ENCODE data around the gene FAM227B. TPM values are rescaled to one million over a fixed set of nuclear protein-coding genes. Genes with fewer than 3 reads are reported as not detected.

FAM227B gene
- total RNA-seq, 1 donor from 2014 or later, result 4.5 TPM

DNA sequence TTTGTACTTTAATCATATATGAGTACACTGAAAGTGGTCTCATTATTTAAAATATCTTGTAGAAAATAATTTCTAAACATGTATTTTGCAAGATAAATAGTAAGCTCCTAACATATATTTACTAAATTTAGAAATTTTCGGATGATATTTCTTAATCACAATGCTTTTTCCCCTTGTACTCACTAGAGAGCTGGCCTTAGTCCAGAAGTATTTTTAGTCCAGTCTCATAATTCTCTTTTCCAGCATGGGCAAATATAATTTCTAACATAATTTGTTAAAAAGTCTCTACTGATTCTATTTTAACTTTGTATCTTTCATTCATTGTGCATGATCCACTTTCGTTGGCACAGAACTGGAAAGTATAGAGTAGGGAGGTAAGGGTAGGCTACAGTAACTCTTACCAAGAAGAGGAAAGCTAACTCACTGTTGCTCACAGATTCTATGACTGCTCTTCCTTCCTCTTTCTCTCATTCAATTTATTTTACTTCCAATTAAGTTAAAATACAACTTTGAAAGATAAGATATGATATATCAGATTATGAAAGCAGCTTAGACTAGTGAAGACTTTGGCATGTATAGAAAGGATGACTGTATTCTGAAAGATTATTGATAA lies 158.3 kb downstream of the FAM227B start:
- DNase-seq (no peak), ATAC-seq (no peak)
- Histone ChIP-seq H3K4me3 (no peak overlapping the region), H3K27ac (no peak overlapping the region), H3K9me3 (no peaks in the 10 kb centered on the region), H3K27me3 (no peaks in the 10 kb centered on the region), H3K36me3 (no peaks in the 10 kb centered on the region), H3K4me1 (peaks cover 6% of the 10 kb centered on the region)
- intact Hi-C loops (cut with DNase I), result no loop called here
- TF ChIP-seq, protein P1, sequence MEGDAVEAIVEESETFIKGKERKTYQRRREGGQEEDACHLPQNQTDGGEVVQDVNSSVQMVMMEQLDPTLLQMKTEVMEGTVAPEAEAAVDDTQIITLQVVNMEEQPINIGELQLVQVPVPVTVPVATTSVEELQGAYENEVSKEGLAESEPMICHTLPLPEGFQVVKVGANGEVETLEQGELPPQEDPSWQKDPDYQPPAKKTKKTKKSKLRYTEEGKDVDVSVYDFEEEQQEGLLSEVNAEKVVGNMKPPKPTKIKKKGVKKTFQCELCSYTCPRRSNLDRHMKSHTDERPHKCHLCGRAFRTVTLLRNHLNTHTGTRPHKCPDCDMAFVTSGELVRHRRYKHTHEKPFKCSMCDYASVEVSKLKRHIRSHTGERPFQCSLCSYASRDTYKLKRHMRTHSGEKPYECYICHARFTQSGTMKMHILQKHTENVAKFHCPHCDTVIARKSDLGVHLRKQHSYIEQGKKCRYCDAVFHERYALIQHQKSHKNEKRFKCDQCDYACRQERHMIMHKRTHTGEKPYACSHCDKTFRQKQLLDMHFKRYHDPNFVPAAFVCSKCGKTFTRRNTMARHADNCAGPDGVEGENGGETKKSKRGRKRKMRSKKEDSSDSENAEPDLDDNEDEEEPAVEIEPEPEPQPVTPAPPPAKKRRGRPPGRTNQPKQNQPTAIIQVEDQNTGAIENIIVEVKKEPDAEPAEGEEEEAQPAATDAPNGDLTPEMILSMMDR (IDR thresholded peaks at IDR 0.05), result no peak

- intact Hi-C loops (cut with DNase I), result no loop called here
- Histone ChIP-seq H3K4me1 (peaks cover 6% of the 10 kb centered on the region), H3K27me3 (no peaks in the 10 kb centered on the region), H3K27ac (no peak overlapping the region), H3K4me3 (no peak overlapping the region), H3K9me3 (no peaks in the 10 kb centered on the region), H3K36me3 (no peaks in the 10 kb centered on the region)
- DNase-seq (no peak), ATAC-seq (no peak)
- TF ChIP-seq, protein P1 (IDR thresholded peaks at IDR 0.05), result no peak
Measured at GRCh38 chr15:49460411-49460941, 160.1 kb downstream of the FAM227B start.

GRCh38 chr15:49458145-49458544 lies 162.5 kb downstream of the FAM227B start:
- Histone ChIP-seq H3K4me3 (no peak overlapping the region), H3K27me3 (no peaks in the 10 kb centered on the region), H3K36me3 (no peaks in the 10 kb centered on the region), H3K4me1 (peaks cover 6% of the 10 kb centered on the region), H3K9me3 (no peaks in the 10 kb centered on the region), H3K27ac (no peak overlapping the region)
- ATAC-seq (no peak), DNase-seq (no peak)
- intact Hi-C loops (cut with DNase I), result no loop called here
- TF ChIP-seq, protein P1 (IDR thresholded peaks at IDR 0.05), result no peak

DNA sequence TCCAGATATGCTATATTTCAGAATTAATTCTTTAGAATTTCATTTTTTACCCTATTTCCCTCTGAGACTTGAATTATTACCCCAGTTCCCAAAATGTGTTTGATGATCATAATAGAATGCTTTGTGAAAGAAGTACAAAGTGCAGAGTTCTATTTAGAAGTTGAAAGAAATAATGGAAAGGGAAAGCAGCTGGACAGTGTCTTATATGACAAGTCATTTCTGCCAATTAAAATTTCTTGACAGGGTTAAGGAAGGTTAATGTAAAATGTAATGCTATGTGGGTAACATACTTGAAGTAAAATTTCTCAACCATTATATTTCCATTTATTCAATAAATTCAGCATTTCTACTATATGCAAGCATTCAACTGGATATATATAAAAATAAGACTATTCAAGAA lies 164.5 kb downstream of the FAM227B start:
- Histone ChIP-seq H3K4me1 (no peaks in the 10 kb centered on the region), H3K4me3 (no peak overlapping the region), H3K27ac (no peak overlapping the region), H3K36me3 (no peaks in the 10 kb centered on the region), H3K27me3 (no peaks in the 10 kb centered on the region), H3K9me3 (no peaks in the 10 kb centered on the region)
- intact Hi-C loops (cut with DNase I), result no loop called here
- ATAC-seq, result no peak
- TF ChIP-seq, protein P1 (IDR thresholded peaks at IDR 0.05), result no peak
- DNase-seq, result no peak

GRCh38 chr15:49452595-49452994 lies 168.0 kb downstream of the FAM227B start:
- H3K27me3 ChIP-seq, result no peaks in the 10 kb centered on the region
- H3K27ac ChIP-seq, result no peak overlapping the region
- intact Hi-C loops (cut with DNase I), result no loop called here
- no peaks in the 10 kb centered on the region for H3K9me3 ChIP-seq
- TF ChIP-seq, protein P1 (IDR thresholded peaks at IDR 0.05), result no peak
- H3K4me3 ChIP-seq, result no peak overlapping the region
- H3K4me1 ChIP-seq, result no peaks in the 10 kb centered on the region
- no peaks in the 10 kb centered on the region for H3K36me3 ChIP-seq
- DNase-seq (no peak), ATAC-seq (no peak)

Data from upper lobe of right lung (tissue), 1 donor.